IPS DF 4.7 (cell line): Measurements from ENCODE around the gene IQSEC1.

Source experiments
- DNase-seq: peaks from one replicate; pipeline ENCODE4 v3.0.0-alpha.2; 2013; ENCODE audit warnings: low spot score; ENCODE audit errors: extremely low read depth

Gene IQSEC1

GRCh38 chr3:12935861-12936830 is 137.1 kb downstream of the IQSEC1 start:
- no peak for DNase-seq

GRCh38 chr3:12935023-12935860 is 138.0 kb downstream of the IQSEC1 start:
- no peak for DNase-seq

GRCh38 chr3:12934431-12934830 is 138.8 kb downstream of the IQSEC1 start:
- DNase-seq = no peak

- no peak for DNase-seq
Observed at GRCh38 chr3:12933901-12934300, 139.3 kb downstream of the IQSEC1 start.

GRCh38 chr3:12932754-12933153 is 140.5 kb downstream of the IQSEC1 start:
- no peak for DNase-seq

- no peak for DNase-seq
Observed at GRCh38 chr3:12932347-12932746, 140.9 kb downstream of the IQSEC1 start.

GRCh38 chr3:12931273-12931905 is 141.8 kb downstream of the IQSEC1 start:
- DNase-seq = no peak

- no peak for DNase-seq
Observed at GRCh38 chr3:12929801-12930200, 143.4 kb downstream of the IQSEC1 start.

- no peak for DNase-seq
Observed at GRCh38 chr3:12926660-12927059, 146.6 kb downstream of the IQSEC1 start.

- DNase-seq = no peak
Observed at GRCh38 chr3:12925648-12926047, 147.6 kb downstream of the IQSEC1 start.

- no peak for DNase-seq
Observed at GRCh38 chr3:12924437-12924836, 148.8 kb downstream of the IQSEC1 start.

GRCh38 chr3:12922881-12923431 is 150.3 kb downstream of the IQSEC1 start:
- no peak for DNase-seq

GRCh38 chr3:12922306-12922705 is 150.9 kb downstream of the IQSEC1 start:
- no peak for DNase-seq

- no peak for DNase-seq
Observed at GRCh38 chr3:12921736-12922135, 151.5 kb downstream of the IQSEC1 start.

GRCh38 chr3:12920967-12921366 is 152.3 kb downstream of the IQSEC1 start:
- no peak for DNase-seq

- no peak for DNase-seq
Observed at GRCh38 chr3:12919205-12919604, 154.0 kb downstream of the IQSEC1 start.

- no peak for DNase-seq
Observed at GRCh38 chr3:12918231-12918630, 155.0 kb downstream of the IQSEC1 start.

- DNase-seq = no peak
Observed at GRCh38 chr3:12916159-12916558, 157.1 kb downstream of the IQSEC1 start.

GRCh38 chr3:12914088-12914487 is 159.1 kb downstream of the IQSEC1 start:
- DNase-seq = no peak

- no peak for DNase-seq
Observed at GRCh38 chr3:12911881-12912415, 161.3 kb downstream of the IQSEC1 start.
